AG04450 (cell line): ENCODE measurements around the gene TMEM132A. TPM values are rescaled to one million over a fixed set of nuclear protein-coding genes. Genes with fewer than 3 reads are reported as not detected.

Source experiments
- CTCF ChIA-PET: fragments of 300-600, 350-600 bp; formaldehyde crosslinking; extraction: SDS; loops from one replicate; lab custom pipeline; 2022; ENCODE audit warnings: antibody characterized with exemption, inconsistent platforms; lab: Charles Lee
- POLR2A ChIA-PET: fragments of 350-600 bp; formaldehyde crosslinking; extraction: SDS; loops from one replicate; lab custom pipeline; 2021; ENCODE audit warnings: antibody characterized with exemption, inconsistent platforms; lab: Yijun Ruan, JAX
- DNase-seq: peaks from one replicate; pipeline ENCODE4 v3.0.0-alpha.2; 2011; ENCODE audit warnings: low read depth, low spot score
- H3K27ac ChIP-seq: one replicate; pipeline ENCODE4 v1.5.1; 2012; ENCODE audit warnings: low read depth, low read length, control low read depth
- H3K27me3 ChIP-seq: one replicate; pipeline ENCODE4 v1.6.0; 2012; ENCODE audit warnings: low read length; ENCODE audit not compliant: control insufficient read depth, insufficient read depth
- H3K4me3 ChIP-seq: 2 replicates; pipeline ENCODE4 v1.5.1; 2011; ENCODE audit warnings: mild to moderate bottlenecking, low read depth, low read length, control low read depth
- H3K9me3 ChIP-seq: 2 replicates; pipeline ENCODE4 v1.5.1; 2012; ENCODE audit warnings: low read length; ENCODE audit not compliant: control insufficient read depth, insufficient read depth
- CTCF ChIP-seq: IDR thresholded peaks from 2 replicates; pipeline ENCODE4 v1.5.1; 2011; ENCODE audit warnings: low read depth, low read length, control low read depth, inconsistent platforms
- polyA plus RNA-seq: library from polyadenylated mRNA; depleted of rRNA; stranded (reverse); fragments of >200 nt; gene quantifications from 2 replicates; pipeline ENCODE4 v1.2.3, GENCODE V29; 2011

TMEM132A gene
- polyA plus RNA-seq, 1 experiment: 25.9 TPM

DNA sequence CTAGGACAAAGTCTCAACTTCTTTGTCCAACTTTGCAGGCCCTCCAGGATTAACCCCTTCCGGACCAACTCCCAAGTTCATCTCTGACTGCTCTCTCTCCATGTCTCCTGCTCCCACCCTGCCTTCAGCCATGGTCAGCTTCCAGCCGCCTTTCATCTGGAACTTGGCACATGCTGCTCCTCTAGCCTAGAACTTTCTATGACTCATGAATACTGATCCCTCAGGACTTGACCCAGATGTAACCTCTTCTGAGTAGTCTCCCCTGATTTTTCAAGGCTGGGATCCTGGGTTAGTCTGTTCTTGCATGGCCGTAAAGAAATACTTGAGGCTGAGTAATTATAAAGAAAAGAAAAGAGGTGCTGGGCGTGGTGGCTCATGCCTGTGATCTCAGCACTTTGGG is 32.9 kb downstream of the TMEM132A start:
- CTCF ChIA-PET: no interaction called here
- DNase-seq: no peak
- Histone ChIP-seq H3K4me3 (no peak overlapping the region), H3K9me3 (no peaks in the 10 kb centered on the region), H3K27ac (no peak overlapping the region), H3K27me3 (peaks cover 21% of the 10 kb centered on the region)
- no peak for TF ChIP-seq CTCF
- POLR2A ChIA-PET: no interaction called here

DNA sequence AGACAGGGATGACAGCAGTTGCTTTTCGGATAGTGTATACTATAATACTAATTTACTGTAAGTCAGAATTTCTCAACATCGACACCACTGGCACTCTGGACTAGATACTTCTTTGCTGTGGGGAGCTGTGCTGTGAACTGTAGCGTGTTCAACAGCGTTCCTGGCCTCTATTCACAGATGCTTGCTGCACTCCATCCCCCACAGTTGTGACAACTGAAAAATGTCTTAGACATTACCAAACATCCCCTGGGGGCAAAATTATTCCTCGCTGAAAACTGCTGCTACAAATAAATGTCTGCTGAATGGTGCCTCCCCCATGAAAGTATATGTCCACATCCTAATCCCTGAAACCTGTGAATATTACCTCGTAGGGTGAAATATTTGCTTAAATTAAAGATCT is 35.2 kb downstream of the TMEM132A start:
- no peak overlapping the region for H3K27ac ChIP-seq
- ChIA-PET CTCF (interaction anchor here (1.0 kb wide), 1 partner anchor 10 kb away, joined by 3 read pairs; no protein-coding TSS in a partner anchor), POLR2A (no interaction called here)
- no peak overlapping the region for H3K4me3 ChIP-seq
- TF ChIP-seq CTCF: no peak
- peaks cover 21% of the 10 kb centered on the region for H3K27me3 ChIP-seq
- no peaks in the 10 kb centered on the region for H3K9me3 ChIP-seq
- DNase-seq: no peak

GRCh38 chr11:60960405-60960804 is 36.1 kb downstream of the TMEM132A start:
- POLR2A ChIA-PET: no interaction called here
- peaks cover 26% of the 10 kb centered on the region for H3K27me3 ChIP-seq
- H3K27ac ChIP-seq: no peak overlapping the region
- TF ChIP-seq CTCF: no peak
- CTCF ChIA-PET: no interaction called here
- H3K9me3 ChIP-seq: no peaks in the 10 kb centered on the region
- no peak for DNase-seq
- no peak overlapping the region for H3K4me3 ChIP-seq

DNA sequence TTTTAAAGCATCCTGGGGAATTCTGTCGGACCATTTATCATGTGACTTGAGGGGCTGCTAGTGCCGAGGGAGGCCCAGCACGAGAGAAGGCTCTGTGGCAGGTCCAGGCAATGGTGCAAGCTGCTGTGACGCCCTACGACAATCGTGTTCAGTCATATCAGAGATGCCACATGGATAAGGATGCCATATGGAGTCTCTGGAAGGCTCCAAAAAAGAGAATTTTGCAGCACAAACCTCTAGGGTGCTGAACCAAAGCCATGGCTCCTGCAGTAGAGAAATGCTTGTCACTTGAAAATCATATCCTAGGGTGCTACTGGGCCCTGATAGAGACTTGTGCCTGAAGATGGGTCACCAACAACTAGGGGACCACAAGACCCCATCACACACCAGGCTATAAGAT is 40.5 kb downstream of the TMEM132A start:
- TF ChIP-seq CTCF: no peak
- no peak overlapping the region for H3K4me3 ChIP-seq
- H3K9me3 ChIP-seq: no peaks in the 10 kb centered on the region
- no peak for DNase-seq
- POLR2A ChIA-PET: no interaction called here
- H3K27ac ChIP-seq: no peak overlapping the region
- peaks cover 32% of the 10 kb centered on the region for H3K27me3 ChIP-seq
- CTCF ChIA-PET: no interaction called here

- Histone ChIP-seq H3K27ac (no peak overlapping the region), H3K9me3 (no peaks in the 10 kb centered on the region), H3K4me3 (no peak overlapping the region), H3K27me3 (peaks cover 18% of the 10 kb centered on the region)
- ChIA-PET POLR2A (no interaction called here), CTCF (interaction anchor here (1.0 to 1.1 kb wide), 2 partner anchors 220 to 223 kb away, joined by 3 read pairs; no protein-coding TSS in a partner anchor)
- no peak for TF ChIP-seq CTCF
- no peak for DNase-seq
Observed at GRCh38 chr11:60966890-60967289, 42.6 kb downstream of the TMEM132A start.
